Upper lobe of left lung (tissue), 6 donors: ENCODE results near the gene FEM1A. TPM values are rescaled to one million over a fixed set of nuclear protein-coding genes. Genes with fewer than 3 reads are reported as not detected.
A peak's percentile ranks its signal among the peaks of the same experiment; 100 is the strongest.
"Not testable (repeated sequence)": the region's sequence is repeated elsewhere in the genome, so short reads cannot be mapped to it uniquely, and the experiment has no call there.

Experiments
- ATAC-seq, 2 donors: fragments of 200-7000 bp; cut with Tn5 transposase; one replicate each; pipeline ENCODE4 v1.9.1; 2022; ENCODE audit warnings: mild to moderate bottlenecking in 2 of 2, moderate library complexity in 2 of 2; ENCODE audit not compliant: low FRiP score in 2 of 2
- DNase-seq, 2 donors: peaks; one replicate each; pipeline ENCODE4 v3.0.0-alpha.2; 2019 to 2020
- H3K27ac ChIP-seq, 4 donors: fragments of 200-600 bp; sonication (generic); one replicate each; pipeline ENCODE4 v1.5.1; 2016 to 2019
- H3K27me3 ChIP-seq, 4 donors: fragments of 200-600 bp; sonication (generic); one replicate each; pipeline ENCODE4 v1.5.1; 2017 to 2019
- H3K36me3 ChIP-seq, 4 donors: fragments of 200-600 bp; sonication (generic); one replicate each; pipeline ENCODE4 v1.5.1; 2016 to 2019
- H3K4me1 ChIP-seq, 4 donors: fragments of 200-600 bp; sonication (generic); one replicate each; pipeline ENCODE4 v1.5.1; 2018 to 2019
- H3K4me3 ChIP-seq, 4 donors: fragments of 200-600 bp; sonication (generic); one replicate each; pipeline ENCODE4 v1.5.1; 2017 to 2019; ENCODE audit warnings: mild to moderate bottlenecking in 2 of 4, moderate library complexity in 1 of 4
- H3K9me3 ChIP-seq, 4 donors: fragments of 200-600 bp; sonication (generic); one replicate each; pipeline ENCODE4 v1.5.1; 2018 to 2019
- EP300 ChIP-seq, 4 donors: sonication (generic); formaldehyde crosslinking; IDR thresholded peaks; one replicate each; pipeline ENCODE4 v1.5.1; 2017; ENCODE audit warnings: antibody characterized with exemption in 4 of 4, control low read depth in 2 of 4
- POLR2A ChIP-seq, 4 donors: fragments of 450-650 bp; IDR thresholded peaks; one replicate each; pipeline ENCODE4 v1.5.1; 2016 to 2017; ENCODE audit warnings: antibody characterized with exemption in 4 of 4, mild to moderate bottlenecking in 2 of 4
- POLR2AphosphoS5 ChIP-seq, 2 donors: sonication (generic); formaldehyde crosslinking; IDR thresholded peaks; one replicate each; pipeline ENCODE4 v1.5.1; 2017; ENCODE audit warnings: antibody characterized with exemption in 2 of 2
- WGBS, 2 donors: methylation state at CpG; one replicate each; pipeline ENCODE4 v1.1.5; 2017 to 2018; 5-methylcytosine and 5-hydroxymethylcytosine counted together
- total RNA-seq, 6 donors: library from RNA; depleted of rRNA in 4 of 6; stranded (reverse); fragments of >200 nt in 4 of 6; gene quantifications; one replicate each; pipeline versions ENCODE4 v1.1.0 to v1.2.1, GENCODE V29; 2016 to 2021
- TF ChIP-seq, protein P1 (sequence below), 6 experiments: fragments of 450-650 bp in 4 of 6; fragments of 200-600 bp in 2 of 6; sonication (generic) in 2 of 6; IDR thresholded peaks; one replicate each; pipeline ENCODE4 v1.5.1; 2016 to 2019; ENCODE audit warnings: antibody characterized with exemption in 6 of 6
- donor health status: DM: no; HTN: no; CAD: no; lungs with moderate emphysema.
- donor health status: DM: no; HTN: yes; CAD: no; lungs with severe emphysema.

FEM1A gene
- total RNA-seq, 6 donors from 2014 or later: 15.6 to 22.2 (median 16.0) TPM

DNA sequence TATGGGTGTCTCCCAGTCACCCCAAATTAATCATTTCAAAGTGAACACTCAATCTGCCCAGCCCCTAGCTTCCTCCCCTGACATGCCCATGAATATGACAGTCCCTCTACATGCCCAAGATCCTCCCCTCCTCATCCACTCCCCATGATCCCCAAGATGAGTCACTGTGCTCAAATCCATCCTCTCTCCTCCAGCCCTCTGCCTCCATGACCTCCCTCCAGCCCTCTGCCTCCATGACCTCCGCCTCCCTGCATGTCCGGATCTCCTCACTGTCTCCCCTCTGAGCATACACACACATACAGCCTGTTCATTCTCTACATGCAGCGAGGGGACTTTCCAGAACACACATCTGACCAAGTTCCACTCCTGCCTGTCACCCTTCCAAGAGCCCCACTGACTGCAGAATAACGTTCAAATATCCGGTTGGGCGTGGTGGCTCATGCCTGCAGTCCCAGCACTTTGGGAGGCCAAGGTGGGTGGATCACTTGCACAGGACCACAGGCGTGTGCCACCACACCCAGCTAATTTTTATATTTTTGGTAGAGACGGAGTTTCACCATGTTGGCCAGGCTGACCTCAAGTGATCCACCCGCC lies 18.4 kb upstream of the FEM1A start:
- H3K27me3 ChIP-seq: no peaks in the 10 kb centered on the region
- no peak overlapping the region for H3K27ac ChIP-seq
- 72 to 78% methylated on average over 7 to 9 of the region's 9 CpGs for WGBS, 2 donors

DNA sequence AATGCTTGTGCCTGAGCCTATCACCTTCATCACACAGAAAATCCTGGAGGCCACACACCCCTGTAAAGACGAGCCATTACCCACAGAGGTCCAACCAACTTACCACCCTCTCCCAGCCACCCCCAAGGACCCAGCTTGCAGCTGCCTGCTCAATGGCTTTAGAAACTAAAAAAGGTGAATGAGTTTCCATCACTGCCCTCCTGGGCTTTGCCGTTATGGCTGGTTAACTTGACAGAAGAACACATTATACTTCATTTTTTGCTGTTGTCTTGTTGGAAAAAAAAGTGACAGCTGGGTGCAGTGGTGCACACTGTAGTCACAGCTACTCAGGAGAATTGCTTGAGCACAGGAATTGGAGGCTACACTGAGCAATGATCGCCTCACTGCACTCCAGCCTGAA lies 17.4 kb upstream of the FEM1A start:
- H3K27ac ChIP-seq: no peak overlapping the region
- H3K9me3 ChIP-seq: peaks cover 0 to 3% (median 0%) of the 10 kb centered on the region in 4 donors
- no peaks in the 10 kb centered on the region for H3K27me3 ChIP-seq
- ATAC-seq (no peak), DNase-seq (no peak)
- 66 to 71% methylated on average over 3 of the region's 3 CpGs for WGBS, 2 donors
- H3K4me3 ChIP-seq: no peak overlapping the region
- no peaks in the 10 kb centered on the region for H3K4me1 ChIP-seq
- no peak for TF ChIP-seq EP300 (IDR thresholded peaks at IDR 0.05)
- TF ChIP-seq, protein P1, sequence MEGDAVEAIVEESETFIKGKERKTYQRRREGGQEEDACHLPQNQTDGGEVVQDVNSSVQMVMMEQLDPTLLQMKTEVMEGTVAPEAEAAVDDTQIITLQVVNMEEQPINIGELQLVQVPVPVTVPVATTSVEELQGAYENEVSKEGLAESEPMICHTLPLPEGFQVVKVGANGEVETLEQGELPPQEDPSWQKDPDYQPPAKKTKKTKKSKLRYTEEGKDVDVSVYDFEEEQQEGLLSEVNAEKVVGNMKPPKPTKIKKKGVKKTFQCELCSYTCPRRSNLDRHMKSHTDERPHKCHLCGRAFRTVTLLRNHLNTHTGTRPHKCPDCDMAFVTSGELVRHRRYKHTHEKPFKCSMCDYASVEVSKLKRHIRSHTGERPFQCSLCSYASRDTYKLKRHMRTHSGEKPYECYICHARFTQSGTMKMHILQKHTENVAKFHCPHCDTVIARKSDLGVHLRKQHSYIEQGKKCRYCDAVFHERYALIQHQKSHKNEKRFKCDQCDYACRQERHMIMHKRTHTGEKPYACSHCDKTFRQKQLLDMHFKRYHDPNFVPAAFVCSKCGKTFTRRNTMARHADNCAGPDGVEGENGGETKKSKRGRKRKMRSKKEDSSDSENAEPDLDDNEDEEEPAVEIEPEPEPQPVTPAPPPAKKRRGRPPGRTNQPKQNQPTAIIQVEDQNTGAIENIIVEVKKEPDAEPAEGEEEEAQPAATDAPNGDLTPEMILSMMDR (IDR thresholded peaks at IDR 0.05): no peak
- TF ChIP-seq POLR2A (IDR thresholded peaks at IDR 0.05): no peak
- no peak for TF ChIP-seq POLR2AphosphoS5 (IDR thresholded peaks at IDR 0.05)
- H3K36me3 ChIP-seq: no peaks in the 10 kb centered on the region

More for the DNA sequence above, 18.4 kb upstream of the FEM1A start:
- peaks cover 0 to 4% (median 0%) of the 10 kb centered on the region in 4 donors for H3K4me1 ChIP-seq
- H3K4me3 ChIP-seq: no peak overlapping the region
- no peaks in the 10 kb centered on the region for H3K36me3 ChIP-seq
- TF ChIP-seq POLR2AphosphoS5 (IDR thresholded peaks at IDR 0.05) (no peak), EP300 (IDR thresholded peaks at IDR 0.05) (no peak), POLR2A (IDR thresholded peaks at IDR 0.05) (no peak)
- TF ChIP-seq, protein P1 (IDR thresholded peaks at IDR 0.05): no peak
- peak in 1 of 2 donors; percentile 25 for ATAC-seq
- no peak for DNase-seq
- peaks cover 0 to 3% (median 0%) of the 10 kb centered on the region in 4 donors for H3K9me3 ChIP-seq

DNA sequence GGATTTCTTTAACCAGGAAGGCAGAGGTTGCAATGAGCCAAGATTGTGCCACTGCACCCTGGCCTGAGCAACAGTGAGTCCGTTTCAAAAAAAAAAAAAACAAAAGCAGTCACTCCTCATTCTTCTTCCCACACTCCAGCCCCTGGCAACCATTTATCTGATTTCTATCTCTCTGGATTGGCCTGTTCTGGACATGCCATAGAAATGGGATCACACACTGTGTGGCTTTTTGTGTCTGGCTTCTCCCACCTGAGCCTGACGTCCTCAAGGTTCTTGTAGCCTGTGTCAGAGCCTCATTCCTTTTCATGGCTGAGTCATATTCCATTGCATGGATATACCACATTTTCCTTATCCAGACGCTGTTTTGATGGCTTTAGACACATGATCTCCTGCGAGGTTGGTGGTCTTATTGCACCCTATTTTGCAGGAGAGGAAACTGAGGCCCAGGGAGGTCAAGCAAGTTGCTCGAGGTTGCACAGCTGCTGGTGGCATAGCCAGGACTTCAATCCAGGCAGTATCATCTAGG lies 15.8 kb upstream of the FEM1A start:
- 60 to 70% methylated on average over 5 of the region's 5 CpGs for WGBS, 2 donors
- Histone ChIP-seq H3K27me3 (no peaks in the 10 kb centered on the region), H3K27ac (no peak overlapping the region), H3K9me3 (peaks cover 0 to under 1% (median 0%) of the 10 kb centered on the region in 4 donors), H3K36me3 (no peaks in the 10 kb centered on the region), H3K4me3 (no peak overlapping the region), H3K4me1 (no peaks in the 10 kb centered on the region)
- ATAC-seq (no peak), DNase-seq (no peak)
- TF ChIP-seq POLR2AphosphoS5 (IDR thresholded peaks at IDR 0.05): no peak
- TF ChIP-seq, protein P1 (IDR thresholded peaks at IDR 0.05): no peak
- no peak for TF ChIP-seq EP300 (IDR thresholded peaks at IDR 0.05)
- TF ChIP-seq POLR2A (IDR thresholded peaks at IDR 0.05): no peak

DNA sequence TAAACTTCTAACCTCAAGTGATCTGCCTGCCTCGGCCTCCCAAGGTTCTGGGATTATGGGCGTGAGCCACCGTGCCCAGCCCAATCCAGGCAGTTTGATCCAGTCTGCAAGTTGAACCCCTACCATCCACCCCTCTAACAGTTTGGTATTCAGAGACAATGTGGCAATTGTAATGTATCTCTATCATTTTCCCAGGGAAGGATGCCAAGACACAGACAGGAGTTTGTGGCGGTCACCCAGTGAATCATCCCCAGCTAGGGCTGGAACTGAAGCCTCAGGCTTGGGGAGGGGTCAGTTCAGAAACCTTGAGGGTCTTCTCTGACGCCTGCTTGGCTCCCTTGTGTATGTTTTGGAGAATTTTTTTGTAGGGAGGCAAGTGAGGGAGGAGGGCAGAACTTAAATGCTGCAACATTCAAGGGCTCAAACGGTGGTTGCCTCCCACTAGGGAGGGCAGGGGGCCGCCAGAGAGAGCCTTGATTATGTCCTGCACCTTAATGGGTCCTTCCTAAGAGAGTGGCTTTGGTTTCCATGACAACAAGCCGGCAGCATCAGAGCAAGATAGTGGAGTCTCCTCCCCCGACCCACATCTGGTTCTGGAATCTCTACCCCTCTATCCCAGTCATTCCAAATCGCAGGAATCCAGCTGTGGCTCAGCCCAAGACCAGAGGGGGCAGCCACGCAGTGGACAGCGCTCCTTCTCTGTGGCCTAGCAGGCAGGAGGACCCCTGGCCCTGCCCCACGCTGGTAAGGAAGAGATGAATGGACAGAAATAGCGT lies 14.9 kb upstream of the FEM1A start:
- Histone ChIP-seq H3K9me3 (peaks cover 0 to 4% (median 1%) of the 10 kb centered on the region in 4 donors), H3K4me1 (no peaks in the 10 kb centered on the region), H3K27ac (no peak overlapping the region), H3K36me3 (no peaks in the 10 kb centered on the region), H3K27me3 (no peaks in the 10 kb centered on the region), H3K4me3 (no peak overlapping the region)
- WGBS, 2 donors: 42 to 47% methylated on average over 13 to 14 of the region's 14 CpGs
- DNase-seq (no peak), ATAC-seq (peak in 1 of 2 donors; percentile 40)
- no peak for TF ChIP-seq EP300 (IDR thresholded peaks at IDR 0.05)
- TF ChIP-seq POLR2A (IDR thresholded peaks at IDR 0.05): no peak
- TF ChIP-seq, protein P1 (IDR thresholded peaks at IDR 0.05): no peak
- no peak for TF ChIP-seq POLR2AphosphoS5 (IDR thresholded peaks at IDR 0.05)

DNA sequence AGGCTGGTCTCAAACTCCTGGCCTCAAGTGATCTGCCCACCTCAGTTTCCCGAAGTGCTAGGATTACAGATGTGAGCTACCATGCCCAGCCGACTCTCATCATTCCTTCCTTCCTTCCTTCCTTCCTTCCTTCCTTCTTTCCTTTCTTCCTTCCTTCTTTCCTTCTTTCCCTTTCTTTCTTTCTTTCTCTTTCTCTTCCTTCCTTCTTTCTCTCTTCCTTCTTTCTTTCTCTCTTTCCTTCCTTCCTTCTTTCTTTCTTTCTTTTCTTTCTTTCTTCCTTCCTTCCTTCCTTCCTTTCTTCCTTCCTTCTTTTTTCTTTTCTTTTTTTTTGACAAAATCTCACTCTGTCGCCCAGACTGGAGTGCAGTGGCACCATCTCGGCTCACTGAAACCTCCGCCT lies 13.4 kb upstream of the FEM1A start:
- not testable (repeated sequence) for H3K9me3 ChIP-seq, ATAC-seq, H3K4me3 ChIP-seq, H3K27ac ChIP-seq, H3K36me3 ChIP-seq, H3K27me3 ChIP-seq, H3K4me1 ChIP-seq, DNase-seq
- WGBS, 2 donors: 70 to 76% methylated on average over 5 of the region's 5 CpGs
